RWPE1 (cell line): ENCODE measurements around the gene THSD4.
A peak's percentile ranks its signal among the peaks of the same experiment; 100 is the strongest.

Experiments used
- CTCF ChIA-PET: fragments of 350-600 bp; sonication (Branson Sonifier 250); formaldehyde crosslinking; extraction: SDS; loops from one replicate; lab custom pipeline; 2021; lab: Yijun Ruan, JAX
- POLR2A ChIA-PET: fragments of 400-600 bp; formaldehyde crosslinking; extraction: SDS; loops from one replicate; lab custom pipeline; 2020; ENCODE audit warnings: antibody characterized with exemption; ENCODE audit not compliant: low non-redundant PET; lab: Yijun Ruan, JAX
- DNase-seq: peaks from one replicate; pipeline ENCODE4 v3.0.0; 2012; ENCODE audit warnings: low spot score
- H3K27ac ChIP-seq: fragments of 450-650 bp; 2 replicates; pipeline ENCODE4 v1.5.1; 2017
- TF ChIP-seq, protein P1 (sequence below): fragments of 450-650 bp; conservative IDR thresholded peaks from 2 replicates; pipeline ENCODE4 v1.5.1; 2017; ENCODE audit warnings: low read depth, mild to moderate bottlenecking

The THSD4 gene

DNA sequence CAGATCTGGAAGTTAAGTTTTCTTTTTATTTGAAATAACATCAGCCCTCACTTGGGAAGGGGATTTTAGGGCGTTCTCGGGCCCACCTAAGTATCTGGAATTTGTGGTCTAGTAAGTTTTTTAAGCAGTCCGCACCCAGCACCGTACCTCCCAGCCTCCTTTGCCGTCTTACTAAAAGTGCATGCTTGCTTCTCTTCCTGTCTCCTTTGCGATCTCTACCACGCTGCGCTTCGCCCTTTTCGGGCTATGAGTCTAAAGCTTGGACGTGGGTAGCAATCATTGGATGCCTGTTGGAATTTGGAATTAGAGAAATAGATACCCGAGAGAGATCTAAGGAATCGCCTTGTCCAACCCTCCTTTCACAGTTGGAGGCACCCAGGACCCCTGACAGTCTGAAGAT, 1.1 kb downstream of the THSD4 start:
- POLR2A ChIA-PET = interaction anchor here (0.6 kb wide), 1 partner anchor 18 kb away, joined by 3 read pairs; no protein-coding TSS in a partner anchor
- CTCF ChIA-PET = interaction anchor here (0.6 to 2.4 kb wide), 5 partner anchors 105 to 396 kb away, joined by 3 to 7 read pairs (median 3); no protein-coding TSS in a partner anchor

DNA sequence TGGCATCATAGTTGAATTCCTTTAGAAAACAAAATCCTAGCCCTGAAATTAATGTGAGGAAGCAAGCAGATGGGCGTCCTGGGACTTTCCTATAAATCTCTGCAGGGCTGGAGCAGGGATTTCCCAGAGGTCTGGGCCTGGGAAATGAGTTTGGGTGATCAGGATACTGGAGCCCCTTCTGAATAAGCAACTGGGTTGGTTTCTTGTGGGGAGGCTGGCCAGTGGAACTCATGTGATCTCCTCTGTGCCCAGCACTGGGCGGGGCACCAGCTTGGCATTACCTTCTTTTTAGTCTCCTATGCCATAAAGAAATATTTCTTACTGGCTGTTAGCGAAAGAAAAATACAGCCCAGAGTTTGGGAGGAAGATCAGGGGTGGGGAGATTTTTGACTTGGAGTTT, 1.7 kb downstream of the THSD4 start:
- H3K27ac ChIP-seq = peak overlapping the region; percentile 88
- POLR2A ChIA-PET = no interaction called here
- CTCF ChIA-PET = interaction anchor here (1.2 to 2.4 kb wide), 3 partner anchors 105 to 327 kb away, joined by 3 to 7 read pairs (median 3); no protein-coding TSS in a partner anchor
- DNase-seq = peak; percentile 59
- TF ChIP-seq, protein P1, sequence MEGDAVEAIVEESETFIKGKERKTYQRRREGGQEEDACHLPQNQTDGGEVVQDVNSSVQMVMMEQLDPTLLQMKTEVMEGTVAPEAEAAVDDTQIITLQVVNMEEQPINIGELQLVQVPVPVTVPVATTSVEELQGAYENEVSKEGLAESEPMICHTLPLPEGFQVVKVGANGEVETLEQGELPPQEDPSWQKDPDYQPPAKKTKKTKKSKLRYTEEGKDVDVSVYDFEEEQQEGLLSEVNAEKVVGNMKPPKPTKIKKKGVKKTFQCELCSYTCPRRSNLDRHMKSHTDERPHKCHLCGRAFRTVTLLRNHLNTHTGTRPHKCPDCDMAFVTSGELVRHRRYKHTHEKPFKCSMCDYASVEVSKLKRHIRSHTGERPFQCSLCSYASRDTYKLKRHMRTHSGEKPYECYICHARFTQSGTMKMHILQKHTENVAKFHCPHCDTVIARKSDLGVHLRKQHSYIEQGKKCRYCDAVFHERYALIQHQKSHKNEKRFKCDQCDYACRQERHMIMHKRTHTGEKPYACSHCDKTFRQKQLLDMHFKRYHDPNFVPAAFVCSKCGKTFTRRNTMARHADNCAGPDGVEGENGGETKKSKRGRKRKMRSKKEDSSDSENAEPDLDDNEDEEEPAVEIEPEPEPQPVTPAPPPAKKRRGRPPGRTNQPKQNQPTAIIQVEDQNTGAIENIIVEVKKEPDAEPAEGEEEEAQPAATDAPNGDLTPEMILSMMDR = no peak

More for the DNA sequence above, 1.1 kb downstream of the THSD4 start:
- DNase-seq = peak; percentile 61
- peak overlapping the region; percentile 88 for H3K27ac ChIP-seq
- TF ChIP-seq, protein P1 = no peak

GRCh38 chr15:71117714-71118305, 2.5 kb downstream of the THSD4 start:
- DNase-seq = no peak
- CTCF ChIA-PET = no interaction called here
- POLR2A ChIA-PET = no interaction called here
- H3K27ac ChIP-seq = peak overlapping the region; percentile 63; the same call in 1 of the 2 replicates
- TF ChIP-seq, protein P1 = no peak

- H3K27ac ChIP-seq = peak overlapping the region; percentile 63; the same call in 1 of the 2 replicates
- POLR2A ChIA-PET = no interaction called here
- TF ChIP-seq, protein P1 = no peak
- CTCF ChIA-PET = no interaction called here
- DNase-seq = no peak
Measured at GRCh38 chr15:71118345-71118744, 3.1 kb downstream of the THSD4 start.

DNA sequence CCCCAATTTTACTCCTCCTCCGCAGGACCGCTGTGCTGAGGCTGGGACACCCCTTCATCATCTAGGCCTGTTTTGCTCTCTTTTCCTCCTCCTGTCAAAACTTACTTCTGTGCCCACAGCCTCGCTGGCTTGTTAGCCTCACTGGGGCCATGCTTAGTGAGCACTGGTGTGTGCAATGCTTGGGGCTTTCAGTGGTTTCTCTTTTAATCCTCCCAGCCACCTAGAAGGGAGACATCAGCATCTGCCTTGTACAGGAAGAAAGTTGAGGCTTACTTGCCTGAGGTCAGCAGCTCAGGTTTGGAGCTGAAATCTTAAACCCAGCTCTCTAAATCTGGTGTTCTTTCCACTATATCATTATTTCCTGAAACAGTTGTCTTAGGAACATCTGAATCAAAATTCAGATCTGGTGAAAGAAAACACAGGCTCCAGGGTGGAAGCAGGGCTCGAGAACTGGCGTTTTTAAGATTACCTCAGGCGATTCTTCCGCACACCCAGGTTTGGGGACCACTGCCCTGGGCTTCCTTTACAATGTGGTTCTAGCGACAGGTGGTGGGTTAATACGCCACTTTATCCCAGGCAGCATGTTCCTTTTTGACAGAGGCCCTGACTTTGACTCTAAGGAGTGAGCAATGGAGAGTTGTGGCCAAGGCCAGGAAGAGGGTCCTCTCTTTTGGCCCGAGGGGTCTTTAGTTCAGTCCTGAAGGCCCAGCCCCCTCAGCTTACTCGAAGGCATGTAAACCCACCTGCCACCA, 3.8 kb downstream of the THSD4 start:
- ChIA-PET CTCF (interaction anchor here (0.6 kb wide), 1 partner anchor 625 kb away, joined by 3 read pairs; no protein-coding TSS in a partner anchor), POLR2A (no interaction called here)
- peak overlapping the region; percentile 63; the same call in 1 of the 2 replicates for H3K27ac ChIP-seq
- no peak for DNase-seq
- TF ChIP-seq, protein P1 = no peak

- TF ChIP-seq, protein P1 = no peak
- no peak for DNase-seq
- POLR2A ChIA-PET = no interaction called here
- CTCF ChIA-PET = interaction anchor here (0.6 kb wide), 1 partner anchor 535 kb away, joined by 7 read pairs; no protein-coding TSS in a partner anchor
- H3K27ac ChIP-seq = peak overlapping the region; percentile 63
Measured at GRCh38 chr15:71120428-71120944, 5.2 kb downstream of the THSD4 start.
